GM20000 (cell line): Measurements from ENCODE around the gene CWF19L2.
"Not testable (repeated sequence)": the region's sequence is repeated elsewhere in the genome, so short reads cannot be mapped to it uniquely, and the experiment has no call there.

Experiments
- DNase-seq: peaks from one replicate; pipeline ENCODE4 v3.0.0; 2012; ENCODE audit warnings: low spot score
- CTCF ChIP-seq: IDR thresholded peaks from 2 replicates; pipeline ENCODE4 v1.5.1; 2012; ENCODE audit warnings: mild to moderate bottlenecking, control low read depth; ENCODE audit errors: extremely low read depth, missing control alignments

Gene CWF19L2

GRCh38 chr11:107438148-107438547 is 19.5 kb downstream of the CWF19L2 start:
- DNase-seq: no peak
- TF ChIP-seq CTCF: no peak

GRCh38 chr11:107430525-107430924 is 27.1 kb downstream of the CWF19L2 start:
- no peak for TF ChIP-seq CTCF
- no peak for DNase-seq

- TF ChIP-seq CTCF: no peak
- no peak for DNase-seq
Measured at GRCh38 chr11:107427569-107428180, 29.9 kb downstream of the CWF19L2 start.

GRCh38 chr11:107413352-107413751 is 44.3 kb downstream of the CWF19L2 start:
- DNase-seq: no peak
- TF ChIP-seq CTCF: no peak

GRCh38 chr11:107408762-107409211 is 48.8 kb downstream of the CWF19L2 start:
- no peak for TF ChIP-seq CTCF
- DNase-seq: no peak

- no peak for TF ChIP-seq CTCF
- no peak for DNase-seq
Measured at GRCh38 chr11:107405260-107405659, 52.4 kb downstream of the CWF19L2 start.

- not testable (repeated sequence) for DNase-seq
Measured at GRCh38 chr11:107401131-107401530, 56.5 kb downstream of the CWF19L2 start.

GRCh38 chr11:107397357-107397756 is 60.3 kb downstream of the CWF19L2 start:
- TF ChIP-seq CTCF: no peak
- DNase-seq: no peak
